ENCODE measurements around the gene DRAM1.

DRAM1 gene

DNA sequence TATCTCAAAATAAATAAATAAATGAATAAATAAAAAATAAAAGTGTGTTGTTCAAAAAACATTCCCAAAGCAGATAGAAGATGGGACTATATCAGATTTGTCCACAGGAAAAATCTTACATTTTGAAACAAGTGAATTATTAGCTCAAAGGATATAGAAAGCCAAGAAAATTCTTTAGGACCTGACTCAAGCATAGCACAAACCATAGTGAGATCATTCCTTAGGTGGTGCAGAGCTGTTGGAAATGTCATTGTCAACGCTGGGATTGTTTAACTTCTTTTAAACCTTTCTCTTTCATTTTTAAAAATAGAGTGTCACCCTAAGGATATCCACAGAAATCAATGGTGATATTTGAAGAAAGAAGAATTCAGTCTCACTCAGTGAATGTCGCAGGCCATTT lies 43.5 kb downstream of the DRAM1 start:
- H3K9me3 ChIP-seq (ENCODE audit: control insufficient read depth, low read length): no peaks in the 10 kb centered on the region
- H3K36me3 ChIP-seq (ENCODE audit: control insufficient read depth, insufficient read depth, low read length): no peaks in the 10 kb centered on the region

GRCh38 chr12:101923045-101923718 lies 45.8 kb downstream of the DRAM1 start:
- Histone ChIP-seq H3K36me3 (ENCODE audit: control insufficient read depth, insufficient read depth, low read length) (no peaks in the 10 kb centered on the region), H3K9me3 (ENCODE audit: control insufficient read depth, low read length) (no peaks in the 10 kb centered on the region), H3K27me3 (ENCODE audit: control insufficient read depth, insufficient read depth, low read length) (no peaks in the 10 kb centered on the region), H3K4me3 (ENCODE audit: low read length) (no peak overlapping the region), H3K4me1 (ENCODE audit: control insufficient read depth, insufficient read depth, low read length) (no peaks in the 10 kb centered on the region), H3K9ac (ENCODE audit: low read length) (no peak overlapping the region)

More for the DNA sequence above, 43.5 kb downstream of the DRAM1 start:
- no peaks in the 10 kb centered on the region for H3K27me3 ChIP-seq (ENCODE audit: control insufficient read depth, insufficient read depth, low read length)
- no peak overlapping the region for H3K4me3 ChIP-seq (ENCODE audit: low read length)
- no peak overlapping the region for H3K9ac ChIP-seq (ENCODE audit: low read length)
- H3K4me1 ChIP-seq (ENCODE audit: control insufficient read depth, insufficient read depth, low read length): no peaks in the 10 kb centered on the region

DNA sequence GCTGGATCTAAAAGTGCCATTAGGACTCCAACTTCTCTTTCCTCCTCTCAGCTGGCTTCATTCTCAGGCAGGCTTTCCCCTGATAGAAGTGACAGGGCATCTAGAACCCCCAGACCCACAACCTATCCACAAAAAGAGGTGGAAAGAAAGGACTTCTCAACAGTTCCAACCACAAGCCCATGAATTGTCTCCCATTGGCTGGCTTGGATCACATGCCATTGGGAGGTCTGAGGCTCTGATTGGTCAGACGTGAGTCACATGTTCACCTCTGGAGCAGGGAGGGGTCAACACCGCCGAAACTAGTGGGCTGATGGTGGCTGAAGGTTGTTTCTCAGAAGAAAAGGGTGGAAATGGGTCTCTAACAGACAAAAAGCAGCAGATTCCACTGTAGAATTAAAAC lies 47.2 kb downstream of the DRAM1 start:
- no peaks in the 10 kb centered on the region for H3K9me3 ChIP-seq (ENCODE audit: control insufficient read depth, low read length)
- no peak overlapping the region for H3K9ac ChIP-seq (ENCODE audit: low read length)
- H3K4me1 ChIP-seq (ENCODE audit: control insufficient read depth, insufficient read depth, low read length): no peaks in the 10 kb centered on the region
- no peak overlapping the region for H3K4me3 ChIP-seq (ENCODE audit: low read length)
- H3K36me3 ChIP-seq (ENCODE audit: control insufficient read depth, insufficient read depth, low read length): no peaks in the 10 kb centered on the region
- H3K27me3 ChIP-seq (ENCODE audit: control insufficient read depth, insufficient read depth, low read length): no peaks in the 10 kb centered on the region

DNA sequence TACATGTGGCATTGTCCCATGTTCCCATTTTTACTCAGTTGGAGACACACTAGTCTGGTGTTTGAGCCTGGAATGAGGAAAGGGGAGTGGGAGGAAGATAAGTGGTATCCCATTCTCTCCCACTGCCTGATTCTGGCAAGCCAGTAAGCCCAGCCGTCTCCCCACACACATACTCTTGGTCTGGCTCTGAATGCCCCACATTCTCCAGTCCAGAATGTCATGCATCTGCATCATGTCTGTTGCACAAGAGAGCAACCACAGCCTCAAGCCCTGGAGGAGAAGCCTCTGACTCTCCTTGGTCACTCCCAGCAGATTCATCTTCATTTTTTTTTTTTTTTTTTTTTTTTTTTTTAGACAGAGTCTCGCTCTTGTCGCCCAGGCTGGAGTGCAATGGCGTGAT lies 48.0 kb downstream of the DRAM1 start:
- no peak overlapping the region for H3K4me3 ChIP-seq (ENCODE audit: low read length)
- no peaks in the 10 kb centered on the region for H3K36me3 ChIP-seq (ENCODE audit: control insufficient read depth, insufficient read depth, low read length)
- no peaks in the 10 kb centered on the region for H3K4me1 ChIP-seq (ENCODE audit: control insufficient read depth, insufficient read depth, low read length)
- no peaks in the 10 kb centered on the region for H3K27me3 ChIP-seq (ENCODE audit: control insufficient read depth, insufficient read depth, low read length)
- no peaks in the 10 kb centered on the region for H3K9me3 ChIP-seq (ENCODE audit: control insufficient read depth, low read length)
- no peak overlapping the region for H3K9ac ChIP-seq (ENCODE audit: low read length)

DNA sequence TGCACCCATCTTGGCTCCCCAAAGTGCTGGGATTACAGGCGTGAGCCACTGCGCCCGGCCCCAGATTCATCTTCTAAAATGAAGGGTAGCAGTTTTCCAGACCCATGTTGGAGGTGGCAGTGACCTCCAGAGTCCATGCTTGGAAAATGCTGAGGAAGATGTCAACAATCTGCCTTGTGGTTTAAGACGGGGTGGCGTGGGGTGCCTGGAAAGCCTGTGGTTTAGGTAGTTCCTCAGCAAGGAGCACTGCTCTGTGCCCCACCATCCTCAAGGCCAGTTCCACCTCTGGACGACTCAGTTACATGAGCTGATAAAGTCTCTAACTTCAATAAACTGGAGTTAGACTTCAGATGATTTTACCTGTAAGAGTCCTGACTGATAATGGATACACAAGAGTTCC lies 48.6 kb downstream of the DRAM1 start:
- H3K9ac ChIP-seq (ENCODE audit: low read length): no peak overlapping the region
- H3K27me3 ChIP-seq (ENCODE audit: control insufficient read depth, insufficient read depth, low read length): no peaks in the 10 kb centered on the region
- H3K9me3 ChIP-seq (ENCODE audit: control insufficient read depth, low read length): no peaks in the 10 kb centered on the region
- H3K36me3 ChIP-seq (ENCODE audit: control insufficient read depth, insufficient read depth, low read length): no peaks in the 10 kb centered on the region
- H3K4me1 ChIP-seq (ENCODE audit: control insufficient read depth, insufficient read depth, low read length): no peaks in the 10 kb centered on the region
- no peak overlapping the region for H3K4me3 ChIP-seq (ENCODE audit: low read length)

DNA sequence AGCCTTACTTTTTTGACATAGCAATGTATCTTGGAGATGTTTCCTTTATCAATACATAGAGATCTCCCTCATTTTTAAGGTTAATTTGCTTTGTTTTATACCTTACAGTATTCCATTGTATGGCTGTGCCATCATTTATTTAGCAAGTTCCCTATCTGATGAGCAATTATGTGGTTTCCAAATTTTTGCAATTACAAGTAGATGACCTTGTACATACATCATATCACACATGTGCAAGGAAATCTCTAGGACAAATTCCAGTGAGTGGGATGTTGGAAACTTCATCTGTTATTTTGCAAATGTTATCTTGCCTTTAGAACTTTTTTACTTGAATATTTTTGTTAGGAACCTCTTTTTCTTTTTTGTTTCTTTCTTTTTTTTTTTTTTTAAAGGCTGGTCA lies 49.7 kb downstream of the DRAM1 start:
- H3K9me3 ChIP-seq (ENCODE audit: control insufficient read depth, low read length): no peaks in the 10 kb centered on the region
- H3K36me3 ChIP-seq (ENCODE audit: control insufficient read depth, insufficient read depth, low read length): no peaks in the 10 kb centered on the region
- no peak overlapping the region for H3K9ac ChIP-seq (ENCODE audit: low read length)
- H3K4me3 ChIP-seq (ENCODE audit: low read length): no peak overlapping the region
- H3K27me3 ChIP-seq (ENCODE audit: control insufficient read depth, insufficient read depth, low read length): no peaks in the 10 kb centered on the region
- H3K4me1 ChIP-seq (ENCODE audit: control insufficient read depth, insufficient read depth, low read length): no peaks in the 10 kb centered on the region

GRCh38 chr12:101927999-101928398 lies 50.6 kb downstream of the DRAM1 start:
- Histone ChIP-seq H3K9ac (ENCODE audit: low read length) (no peak overlapping the region), H3K36me3 (ENCODE audit: control insufficient read depth, insufficient read depth, low read length) (no peaks in the 10 kb centered on the region), H3K4me3 (ENCODE audit: low read length) (no peak overlapping the region), H3K27me3 (ENCODE audit: control insufficient read depth, insufficient read depth, low read length) (no peaks in the 10 kb centered on the region), H3K9me3 (ENCODE audit: control insufficient read depth, low read length) (no peaks in the 10 kb centered on the region), H3K4me1 (ENCODE audit: control insufficient read depth, insufficient read depth, low read length) (no peaks in the 10 kb centered on the region)

DNA sequence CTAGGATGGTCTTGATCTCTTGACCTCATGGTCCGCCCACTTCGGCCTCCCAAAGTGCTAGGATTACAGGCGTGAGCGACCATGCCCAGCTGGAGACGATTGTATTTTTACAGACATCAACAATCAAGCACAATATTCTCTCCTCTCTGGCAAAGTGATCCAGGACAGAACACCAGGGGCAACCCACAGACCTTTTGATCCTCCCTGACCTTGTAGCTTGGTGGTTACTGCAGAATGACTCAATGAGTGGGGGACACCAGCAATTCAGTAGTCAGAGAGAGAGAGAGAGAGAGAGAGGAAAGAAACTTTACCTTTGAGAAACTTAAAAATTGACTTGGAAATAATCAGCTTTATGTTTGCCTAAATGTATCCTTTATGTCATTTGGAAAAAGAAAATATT lies 51.2 kb downstream of the DRAM1 start:
- no peaks in the 10 kb centered on the region for H3K4me1 ChIP-seq (ENCODE audit: control insufficient read depth, insufficient read depth, low read length)
- H3K4me3 ChIP-seq (ENCODE audit: low read length): no peak overlapping the region
- H3K9ac ChIP-seq (ENCODE audit: low read length): no peak overlapping the region
- no peaks in the 10 kb centered on the region for H3K36me3 ChIP-seq (ENCODE audit: control insufficient read depth, insufficient read depth, low read length)
- H3K9me3 ChIP-seq (ENCODE audit: control insufficient read depth, low read length): no peaks in the 10 kb centered on the region
- H3K27me3 ChIP-seq (ENCODE audit: control insufficient read depth, insufficient read depth, low read length): no peaks in the 10 kb centered on the region

DNA sequence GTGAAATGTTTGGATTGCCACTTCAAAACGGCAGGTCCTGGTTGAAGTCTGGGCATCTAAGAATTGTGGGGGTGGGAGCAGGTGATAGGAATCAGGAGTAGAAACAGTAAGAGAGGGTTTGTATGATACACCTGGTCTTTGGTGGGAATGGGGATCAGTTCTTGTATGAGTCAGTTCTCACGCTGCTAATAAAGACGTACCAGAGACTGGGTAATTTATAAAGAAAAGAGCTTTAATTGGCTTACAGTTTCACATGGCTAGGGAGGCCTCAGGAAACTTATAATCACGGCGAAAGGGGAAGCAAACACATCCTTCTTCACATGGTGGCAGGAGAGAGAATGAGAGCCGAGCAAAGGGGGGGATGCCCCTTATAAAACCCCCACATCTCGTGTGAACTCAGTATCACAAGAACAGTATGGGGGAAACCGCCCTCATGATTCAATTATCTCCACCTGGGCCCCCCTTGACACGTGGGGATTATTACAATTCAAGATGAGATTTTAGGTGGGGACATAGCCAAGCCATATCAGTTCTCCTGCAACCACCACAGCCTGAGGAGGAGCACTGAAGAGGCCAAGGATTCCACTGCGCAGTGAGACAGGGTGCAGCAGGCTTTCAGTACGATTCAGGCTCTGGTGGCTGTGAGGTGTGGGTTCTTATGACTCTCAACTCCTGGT lies 52.1 kb downstream of the DRAM1 start:
- H3K9me3 ChIP-seq (ENCODE audit: control insufficient read depth, low read length): no peaks in the 10 kb centered on the region
- H3K36me3 ChIP-seq (ENCODE audit: control insufficient read depth, insufficient read depth, low read length): no peaks in the 10 kb centered on the region
- H3K27me3 ChIP-seq (ENCODE audit: control insufficient read depth, insufficient read depth, low read length): no peaks in the 10 kb centered on the region
- no peaks in the 10 kb centered on the region for H3K4me1 ChIP-seq (ENCODE audit: control insufficient read depth, insufficient read depth, low read length)
- H3K9ac ChIP-seq (ENCODE audit: low read length): no peak overlapping the region
- no peak overlapping the region for H3K4me3 ChIP-seq (ENCODE audit: low read length)

GRCh38 chr12:101931498-101932326 lies 54.3 kb downstream of the DRAM1 start:
- Histone ChIP-seq H3K4me3 (ENCODE audit: low read length) (no peak overlapping the region), H3K9me3 (ENCODE audit: control insufficient read depth, low read length) (no peaks in the 10 kb centered on the region), H3K4me1 (ENCODE audit: control insufficient read depth, insufficient read depth, low read length) (peaks cover 4% of the 10 kb centered on the region), H3K27me3 (ENCODE audit: control insufficient read depth, insufficient read depth, low read length) (no peaks in the 10 kb centered on the region), H3K9ac (ENCODE audit: low read length) (no peak overlapping the region), H3K36me3 (ENCODE audit: control insufficient read depth, insufficient read depth, low read length) (no peaks in the 10 kb centered on the region)

DNA sequence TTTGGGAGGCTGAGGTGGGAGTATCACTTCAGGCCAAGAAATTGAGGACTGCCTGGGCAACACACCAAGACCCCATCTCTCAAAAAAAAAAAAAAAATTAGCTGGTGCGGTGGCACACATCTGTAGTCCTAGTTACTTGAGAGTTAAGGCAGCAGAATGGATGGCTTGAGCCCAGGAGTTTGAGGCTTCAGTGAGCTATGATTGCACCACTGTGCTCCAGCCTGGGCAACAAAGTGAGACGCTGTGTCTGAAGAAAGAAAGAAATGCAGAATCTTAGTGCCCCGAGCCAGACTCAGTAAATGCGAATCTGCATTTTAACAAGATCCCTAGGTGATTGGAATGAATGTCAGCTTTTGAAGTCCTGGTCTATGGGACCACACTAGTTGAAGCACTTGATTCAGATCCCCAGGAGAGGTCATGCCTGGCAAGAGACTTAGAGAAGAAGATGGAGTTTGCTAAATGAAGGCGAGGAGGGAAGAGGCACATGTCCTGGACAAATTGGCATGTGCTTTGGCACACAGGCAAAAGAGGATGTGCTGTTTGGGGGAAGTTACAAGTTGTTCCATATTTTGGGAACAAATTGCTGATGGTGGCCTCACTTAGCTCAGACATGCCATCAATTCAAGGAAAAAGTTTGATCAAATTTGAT lies 56.6 kb downstream of the DRAM1 start:
- no peak overlapping the region for H3K4me3 ChIP-seq (ENCODE audit: low read length)
- no peak overlapping the region for H3K9ac ChIP-seq (ENCODE audit: low read length)
- peaks cover 4% of the 10 kb centered on the region for H3K4me1 ChIP-seq (ENCODE audit: control insufficient read depth, insufficient read depth, low read length)
- no peaks in the 10 kb centered on the region for H3K27me3 ChIP-seq (ENCODE audit: control insufficient read depth, insufficient read depth, low read length)
- no peaks in the 10 kb centered on the region for H3K36me3 ChIP-seq (ENCODE audit: control insufficient read depth, insufficient read depth, low read length)
- no peaks in the 10 kb centered on the region for H3K9me3 ChIP-seq (ENCODE audit: control insufficient read depth, low read length)
